ENCODE measurements around the gene FAM83G.

FAM83G gene

DNA sequence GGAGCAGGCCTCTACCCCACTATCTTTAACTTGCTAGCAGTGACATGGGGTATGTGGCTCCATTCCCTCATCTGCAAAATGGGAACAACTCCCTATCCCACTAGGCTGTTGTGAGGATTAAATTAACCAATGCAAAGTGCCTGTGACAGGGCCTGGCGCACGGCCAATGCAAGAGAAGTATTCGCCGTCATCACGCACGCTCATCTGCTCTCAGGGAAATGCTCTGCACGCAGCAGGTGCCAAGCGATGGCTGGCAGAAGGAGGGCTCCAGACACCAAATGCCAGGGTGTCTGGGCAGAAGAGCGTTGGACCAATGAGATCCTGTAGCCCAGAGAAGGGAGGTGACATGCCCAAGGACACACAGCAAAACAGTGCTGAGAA, 17.3 kb downstream of the FAM83G start:
- DNase-seq: no peak

DNA sequence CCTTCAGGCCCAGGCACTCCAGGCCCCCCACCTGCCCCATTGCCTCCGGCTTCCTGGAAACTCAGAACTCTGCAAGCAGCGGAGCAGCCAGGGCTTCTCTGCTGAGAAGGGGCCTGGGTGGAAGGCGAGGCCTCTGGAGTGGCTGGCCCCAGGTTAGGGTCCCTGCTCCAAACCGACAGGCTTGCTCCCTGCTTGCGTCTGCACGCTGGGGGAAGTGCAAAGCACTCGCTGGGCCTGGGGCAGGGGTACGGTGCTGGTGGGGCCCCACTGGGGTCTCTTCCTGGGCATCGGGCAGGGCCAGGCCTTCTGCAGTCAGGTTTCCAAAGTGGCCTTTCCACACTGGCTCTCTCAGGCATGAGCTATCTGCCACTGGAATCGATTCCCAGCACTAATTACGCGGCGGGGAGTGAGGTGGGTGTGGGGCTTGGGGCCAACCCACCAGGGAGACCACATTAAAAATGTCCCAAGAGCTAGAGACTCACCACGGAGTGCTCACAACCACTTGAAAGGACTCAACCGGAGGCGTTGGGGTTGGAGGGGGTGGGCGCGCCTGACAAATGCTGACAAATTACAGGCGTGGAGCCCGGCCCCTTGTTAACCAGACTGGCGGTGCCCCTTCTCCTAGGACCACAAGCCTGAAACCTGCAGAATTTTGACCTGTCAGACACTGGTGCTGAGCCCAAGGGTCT, 17.9 kb downstream of the FAM83G start:
- DNase-seq: no peak

GRCh38 chr17:18985475-18985874, 19.1 kb downstream of the FAM83G start:
- no peak for DNase-seq

DNA sequence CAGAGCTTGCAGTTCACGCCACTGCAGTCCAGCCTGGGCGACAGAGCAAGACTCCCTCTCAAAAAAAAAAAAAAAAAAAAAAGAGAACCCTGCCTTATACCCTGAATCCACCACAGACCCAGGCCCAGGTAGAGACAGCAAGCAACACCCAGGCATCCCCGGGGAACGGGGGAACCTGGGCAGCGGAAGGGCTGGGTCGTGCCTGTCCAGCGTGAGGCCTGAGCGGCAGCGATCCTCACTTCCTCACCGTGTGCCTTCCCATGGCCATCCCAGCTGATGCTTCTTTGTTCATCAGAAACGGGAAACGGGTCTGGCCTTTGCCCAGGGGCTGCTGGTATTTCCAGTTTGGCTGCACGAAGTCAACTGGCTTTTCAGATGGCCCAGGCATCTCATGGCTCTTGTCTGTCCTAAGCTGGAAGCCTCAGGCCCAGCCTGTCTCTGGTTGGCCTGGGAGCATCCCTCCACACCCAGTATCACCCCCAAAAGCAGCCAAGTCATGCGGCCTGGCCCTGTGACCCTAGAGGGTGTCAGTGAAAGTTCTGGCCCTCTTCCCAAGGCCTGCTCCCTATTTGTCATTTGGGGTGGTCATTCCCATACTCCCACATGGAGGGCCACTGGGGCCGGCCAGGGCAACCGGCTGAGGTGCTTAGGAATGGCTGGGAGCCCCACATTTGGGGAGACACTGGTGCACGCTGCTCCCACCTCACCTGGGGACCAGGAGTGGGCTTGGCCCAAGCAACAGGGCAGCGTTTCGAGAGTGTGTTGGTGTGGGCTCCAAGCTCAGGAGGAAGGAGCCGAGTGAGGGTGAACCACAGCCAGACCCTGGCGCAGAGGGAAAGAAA, 20.1 kb downstream of the FAM83G start:
- no peak for DNase-seq

GRCh38 chr17:18981642-18982424, 22.7 kb downstream of the FAM83G start:
- DNase-seq: no peak

- no peak for DNase-seq
Measured at GRCh38 chr17:18981335-18981641, 23.3 kb downstream of the FAM83G start.

GRCh38 chr17:18980682-18981334, 23.8 kb downstream of the FAM83G start:
- DNase-seq: no peak

GRCh38 chr17:18978655-18979054, 25.9 kb downstream of the FAM83G start:
- no peak for DNase-seq

DNA sequence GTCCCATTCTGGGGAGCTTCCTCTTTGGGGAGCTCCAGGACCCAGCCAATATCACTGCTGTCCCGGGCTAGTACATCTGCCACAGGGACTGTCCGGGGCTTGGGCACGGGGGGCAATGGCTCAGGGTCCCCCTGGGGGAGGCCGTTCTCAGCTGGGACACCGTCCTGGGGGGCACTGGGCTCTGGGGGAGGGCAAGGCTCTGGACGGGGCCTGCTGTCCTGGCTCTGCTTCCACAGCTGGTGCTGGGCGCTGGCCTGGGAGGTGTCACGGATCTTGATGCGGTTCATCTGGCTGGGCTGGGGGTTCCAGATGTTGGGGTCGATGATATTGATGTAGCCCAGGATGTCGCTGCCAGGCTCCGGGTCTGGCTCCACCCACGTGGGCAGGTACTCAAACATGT, 26.5 kb downstream of the FAM83G start:
- DNase-seq: no peak

DNA sequence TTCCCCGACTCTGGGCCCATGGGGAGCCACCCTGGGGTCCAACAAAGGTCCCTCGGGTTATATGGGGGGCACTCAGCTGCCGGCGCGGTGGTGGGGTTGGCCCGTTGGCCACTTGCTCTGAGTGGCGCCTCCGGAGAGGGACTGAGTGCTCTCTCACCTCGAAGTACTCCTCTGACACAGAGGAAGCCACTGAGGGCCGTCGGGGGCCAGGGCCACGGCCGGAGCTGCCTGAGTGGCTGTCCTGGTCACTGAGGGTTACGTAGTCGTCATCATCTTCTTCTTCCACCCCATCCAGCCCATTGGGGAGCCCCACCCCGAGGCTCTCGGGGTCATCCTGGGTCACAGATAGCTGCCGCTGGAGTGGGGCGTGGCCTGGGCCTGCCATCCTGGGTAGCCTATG, 26.9 kb downstream of the FAM83G start:
- no peak for DNase-seq

GRCh38 chr17:18977021-18977420, 27.5 kb downstream of the FAM83G start:
- DNase-seq: no peak

GRCh38 chr17:18976201-18976600, 28.4 kb downstream of the FAM83G start:
- DNase-seq: no peak

DNA sequence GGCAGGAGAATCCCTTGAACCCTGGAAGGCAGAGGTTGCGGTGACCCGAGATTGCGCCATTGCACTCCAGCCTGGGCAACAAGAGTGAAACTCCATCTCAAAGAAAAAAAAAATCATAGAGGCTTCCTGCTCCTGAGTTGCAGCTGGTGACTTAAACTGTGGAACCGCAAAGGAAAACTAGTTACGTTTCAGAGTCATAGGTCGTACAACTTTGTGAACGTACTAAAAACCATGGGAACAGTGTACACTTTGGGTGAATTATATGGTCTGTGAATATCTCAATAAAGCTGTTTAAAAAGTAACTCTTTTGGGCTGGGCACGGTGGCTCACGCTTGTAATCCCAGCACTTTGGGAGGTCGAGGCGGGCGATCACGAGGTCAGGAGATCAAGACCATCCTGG, 29.0 kb downstream of the FAM83G start:
- no peak for DNase-seq

- no peak for DNase-seq
Measured at GRCh38 chr17:18974407-18975149, 30.0 kb downstream of the FAM83G start.

- DNase-seq: no peak
Measured at GRCh38 chr17:18971801-18972200, 32.8 kb downstream of the FAM83G start.

- DNase-seq: no peak
Measured at GRCh38 chr17:18970582-18971480, 33.7 kb downstream of the FAM83G start.

DNA sequence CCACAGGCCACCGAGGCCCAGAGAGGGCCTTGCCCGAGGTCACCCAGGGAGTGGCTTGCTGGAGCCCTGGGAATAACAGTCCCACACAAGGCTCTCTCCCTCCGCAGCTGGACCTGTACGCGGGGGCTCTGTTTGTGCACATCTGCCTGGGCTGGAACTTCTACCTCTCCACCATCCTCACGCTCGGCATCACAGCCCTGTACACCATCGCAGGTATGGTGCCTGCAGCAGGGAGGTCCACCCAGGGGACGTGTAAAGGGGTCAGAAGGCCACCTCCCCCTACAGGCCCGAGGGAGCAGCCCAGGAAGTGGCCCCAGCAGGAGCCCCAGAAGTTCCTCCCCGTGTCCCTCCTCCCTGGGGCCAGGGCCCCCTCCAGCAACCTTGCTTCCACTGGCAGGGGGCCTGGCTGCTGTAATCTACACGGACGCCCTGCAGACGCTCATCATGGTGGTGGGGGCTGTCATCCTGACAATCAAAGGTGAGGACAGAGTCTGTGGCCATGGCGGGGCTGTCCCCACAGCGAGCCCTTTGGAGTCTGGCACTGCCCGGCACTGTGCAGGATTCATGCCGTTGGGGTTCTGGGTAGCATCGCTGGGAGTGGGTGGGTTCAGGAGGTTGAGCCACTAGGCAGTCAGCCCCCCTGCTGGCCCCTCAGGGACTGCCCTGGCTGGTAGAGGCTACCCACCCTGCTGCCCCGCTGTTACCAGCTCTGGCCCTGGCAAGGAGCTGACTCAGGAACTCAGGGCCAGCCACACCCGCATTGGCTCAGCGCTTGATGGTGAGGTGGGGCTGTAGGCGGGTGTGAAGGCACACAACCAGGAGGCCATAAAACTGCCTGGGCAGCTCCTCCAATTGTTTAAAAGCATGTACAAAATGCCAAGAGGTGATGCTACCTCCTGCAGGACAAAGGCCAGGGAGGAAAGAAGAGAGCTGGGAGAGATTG, 35.3 kb downstream of the FAM83G start:
- DNase-seq: no peak

GRCh38 chr17:18968345-18968744, 36.2 kb downstream of the FAM83G start:
- no peak for DNase-seq

GRCh38 chr17:18967916-18968315, 36.6 kb downstream of the FAM83G start:
- DNase-seq: no peak

All from activated T-cell treated with anti-CD3 and anti-CD28 coated beads, Interleukin-2, amount 50 U/mL, for 1 hour (primary cell).